GM12878 (cell line): ENCODE measurements around the gene EDN3. TPM values are rescaled to one million over a fixed set of nuclear protein-coding genes. Genes with fewer than 3 reads are reported as not detected.

Experiments
- ATAC-seq: fragments of 200-7000 bp; cut with Tn5 transposase; 3 replicates; pipeline ENCODE4 v1.9.1; 2020; ENCODE audit warnings: mild to moderate bottlenecking, moderate library complexity
- BruUV-seq: library from RNA; stranded (reverse); fragments of 400-500 nt; replicated peaks from 2 replicates; lab custom pipeline; 2021; lab: Mats Ljungman, UMichigan
- CTCF ChIA-PET: fragments of 300-600 bp; sonication (Branson Sonifier 250); formaldehyde crosslinking; extraction: SDS; loops from one replicate; lab custom pipeline; 2021; ENCODE audit warnings: inconsistent platforms; lab: Yijun Ruan, JAX
- POLR2A ChIA-PET: fragments of 350-600 bp; formaldehyde crosslinking; extraction: SDS; loops from one replicate; lab custom pipeline; 2021; ENCODE audit warnings: inconsistent platforms; lab: Charles Lee
- RAD21 ChIA-PET: fragments of 300-600 bp; sonication (Branson Sonifier 250); formaldehyde crosslinking; loops from one replicate; lab custom pipeline; 2023; ENCODE audit warnings: antibody characterized with exemption; ENCODE audit not compliant: unreplicated experiment; lab: Charles Lee
- SMC1A ChIA-PET: fragments of 300-600 bp; sonication (Branson Sonifier 250); formaldehyde crosslinking; loops from one replicate; lab custom pipeline; 2023; ENCODE audit not compliant: unreplicated experiment, uncharacterized antibody; lab: Charles Lee
- DNase-seq: peaks from one replicate; pipeline ENCODE4 v3.0.0-alpha.2; 2011; ENCODE audit warnings: low read depth, low spot score
- FAIRE-seq: peaks from 3 replicates; lab custom pipeline; 2011; peaks lifted over from hg19 to GRCh38; lab: Jason Lieb, UNC
- H2AFZ ChIP-seq: 2 replicates; pipeline ENCODE4 v1.6.0; 2011; ENCODE audit warnings: low read depth, low read length, control low read depth; ENCODE audit not compliant: control insufficient read depth
- H3K27ac ChIP-seq: 2 replicates; pipeline ENCODE4 v1.5.1; 2011; ENCODE audit warnings: control low read depth; ENCODE audit not compliant: control insufficient read depth, insufficient read depth
- H3K27me3 ChIP-seq, 2 experiments: replicated peaks in 1 of 2; 2 replicates each; pipeline versions ENCODE4 v1.6.0 to v1.6.1; 2011; ENCODE audit warnings: low read length in 1 of 2; ENCODE audit not compliant: control insufficient read depth in 2 of 2, insufficient read depth in 2 of 2
- H3K36me3 ChIP-seq, 2 experiments: 2 replicates each; pipeline ENCODE4 v1.5.1; 2011; ENCODE audit warnings: low read length in 1 of 2; ENCODE audit not compliant: control insufficient read depth in 2 of 2, insufficient read depth in 2 of 2
- H3K4me1 ChIP-seq: 2 replicates; pipeline ENCODE4 v1.6.1; 2011; ENCODE audit warnings: mild to moderate bottlenecking, low read length, moderate library complexity, mixed read lengths; ENCODE audit not compliant: control insufficient read depth, insufficient read depth
- H3K4me2 ChIP-seq: 2 replicates; pipeline ENCODE4 v1.6.0; 2011; ENCODE audit warnings: control low read depth; ENCODE audit not compliant: control insufficient read depth, insufficient read depth
- H3K4me3 ChIP-seq: fragments of 200-600 bp; sonication (generic); 2 replicates; pipeline ENCODE4 v1.5.1; 2016
- H3K79me2 ChIP-seq: 2 replicates; pipeline ENCODE4 v1.6.0; 2011; ENCODE audit warnings: low read length; ENCODE audit not compliant: control insufficient read depth, insufficient read depth
- H3K9ac ChIP-seq: 2 replicates; pipeline ENCODE4 v1.8.0; 2011; ENCODE audit warnings: low read length, control low read depth, mixed read lengths; ENCODE audit not compliant: control insufficient read depth, insufficient read depth
- H3K9me3 ChIP-seq: replicated peaks from 3 replicates; pipeline ENCODE4 v1.5.1; 2011; ENCODE audit warnings: mild to moderate bottlenecking, low read length; ENCODE audit not compliant: control insufficient read depth, insufficient read depth
- H4K20me1 ChIP-seq: 2 replicates; pipeline ENCODE4 v1.6.0; 2011; ENCODE audit not compliant: control insufficient read depth, insufficient read depth
- BHLHE40 ChIP-seq, 2 experiments: fragments of 450-650 bp in 1 of 2; IDR thresholded peaks; 2 replicates each; pipeline ENCODE4 v1.6.1; 2011 to 2017; ENCODE audit warnings: low read depth in 2 of 2, borderline replicate concordance in 1 of 2, improper control_type of control experiment in 1 of 2, low read length in 1 of 2, mild to moderate bottlenecking in 1 of 2
- CHD2 ChIP-seq: IDR thresholded peaks from 2 replicates; pipeline ENCODE4 v1.6.1; 2011; ENCODE audit warnings: low read depth, low read length, improper control_type of control experiment, borderline replicate concordance
- IRF4 ChIP-seq: IDR thresholded peaks from 2 replicates; pipeline ENCODE4 v1.6.1; 2011; ENCODE audit warnings: low read depth, low read length
- KLF5 ChIP-seq: fragments of 450-650 bp; IDR thresholded peaks from 2 replicates; pipeline ENCODE4 v1.6.1; 2014; ENCODE audit warnings: mild to moderate bottlenecking; ENCODE audit not compliant: partially characterized antibody
- MYB ChIP-seq: fragments of 150-350 bp; IDR thresholded peaks from 2 replicates; pipeline ENCODE4 v1.6.1; 2014; ENCODE audit warnings: mild to moderate bottlenecking, low read depth, low read length, borderline replicate concordance
- RAD51 ChIP-seq: fragments of 450-650 bp; IDR thresholded peaks from 2 replicates; pipeline ENCODE4 v1.6.1; 2016; ENCODE audit warnings: moderate library complexity, mild to moderate bottlenecking, inconsistent platforms
- RUNX3 ChIP-seq: IDR thresholded peaks from 2 replicates; pipeline ENCODE4 v1.6.1; 2012; ENCODE audit warnings: low read length, inconsistent platforms
- STAT1 ChIP-seq: fragments of 450-650 bp; conservative IDR thresholded peaks from 2 replicates; pipeline ENCODE4 v1.6.1; 2014; ENCODE audit warnings: antibody characterized with exemption, mild to moderate bottlenecking
- TARDBP ChIP-seq: IDR thresholded peaks from 2 replicates; pipeline ENCODE4 v1.6.1; 2016; ENCODE audit warnings: borderline replicate concordance
- YY1 ChIP-seq: IDR thresholded peaks from 2 replicates; pipeline ENCODE4 v1.6.1; 2011; ENCODE audit warnings: low read depth, mild to moderate bottlenecking, low read length
- WGBS: methylation state at CpG from one replicate; pipeline ENCODE4 v1.1.6; 2016; ENCODE audit warnings: low lambda C conversion rate; ENCODE audit not compliant: insufficient replicate concordance, insufficient coverage; ENCODE audit errors: missing lambda C conversion rate; 5-methylcytosine and 5-hydroxymethylcytosine counted together
- in situ Hi-C: fragments of 300-500 bp; cut with MboI; formaldehyde crosslinking; loops from 9 replicates; pipeline ENCODE4 v1.14.3; 2018; ENCODE audit warnings: mixed read lengths
- intact Hi-C: fragments of 100-400 bp; cut with micrococcal nuclease; formaldehyde crosslinking; loops from one replicate; pipeline ENCODE4 v1.14.2; 2022; ENCODE audit not compliant: unreplicated experiment
- polyA plus RNA-seq, 11 experiments: library from polyadenylated mRNA; depleted of rRNA in 4 of 11; unstranded in 6 of 11; stranded (reverse) in 5 of 11; fragments of >200 nt; fragmentation: Nextera tagmentation in 4 of 11; fragmentation: Illumina TruSeq in 1 of 11; extraction: Ambion mirVana in 4 of 11; extraction: Trizol in 1 of 11; gene quantifications; 1 replicate in 1 of 11; 2 replicates in 10 of 11; pipeline versions ENCODE4 v1.2.1 to v1.2.3, GENCODE V29; 2011 to 2016; ENCODE audit warnings: inconsistent platforms in 2 of 11, missing spikeins in 2 of 11, low read depth in 1 of 11
- total RNA-seq, 4 experiments: library from RNA; depleted of rRNA in 3 of 4; stranded (reverse); fragments of >200 nt in 3 of 4; fragmentation: Illumina TruSeq in 1 of 4; extraction: Trizol in 1 of 4; gene quantifications; 2 replicates each; pipeline versions ENCODE4 v1.2.1 to v1.2.3, GENCODE V29; 2013 to 2021
- TF ChIP-seq, protein P1 (sequence below): fragments of 450-650 bp; formaldehyde crosslinking; IDR thresholded peaks from 2 replicates; pipeline ENCODE4 v1.4.0; 2022; ENCODE audit warnings: mild to moderate bottlenecking, moderate library complexity

Gene EDN3
- total and polyA plus RNA-seq, 10 of the 15 experiments (the other 5 are each of a cell fraction or from before 2014, with no cell fraction given): not detected

- Histone ChIP-seq H3K4me1 (no peaks in the 10 kb centered on the region), H4K20me1 (no peaks in the 10 kb centered on the region), H3K4me3 (no peak overlapping the region), H3K36me3 (no peaks in the 10 kb centered on the region)
- SMC1A ChIA-PET: no interaction called here
- RAD21 ChIA-PET: no interaction called here
- no peak for FAIRE-seq
- no TSS peak for BruUV-seq
- in situ Hi-C loops: no loop called here
- TF ChIP-seq RUNX3: no peak
- TF ChIP-seq CHD2: no peak
- TF ChIP-seq STAT1: no peak
- no peak for TF ChIP-seq BHLHE40 (IDR thresholded peaks at IDR 0.05; ENCODE audit: borderline replicate concordance in 1 of 2, low read depth in 2 of 2, low read length in 1 of 2)
- no peak for TF ChIP-seq MYB
- TF ChIP-seq IRF4: no peak
- TF ChIP-seq, protein P1, sequence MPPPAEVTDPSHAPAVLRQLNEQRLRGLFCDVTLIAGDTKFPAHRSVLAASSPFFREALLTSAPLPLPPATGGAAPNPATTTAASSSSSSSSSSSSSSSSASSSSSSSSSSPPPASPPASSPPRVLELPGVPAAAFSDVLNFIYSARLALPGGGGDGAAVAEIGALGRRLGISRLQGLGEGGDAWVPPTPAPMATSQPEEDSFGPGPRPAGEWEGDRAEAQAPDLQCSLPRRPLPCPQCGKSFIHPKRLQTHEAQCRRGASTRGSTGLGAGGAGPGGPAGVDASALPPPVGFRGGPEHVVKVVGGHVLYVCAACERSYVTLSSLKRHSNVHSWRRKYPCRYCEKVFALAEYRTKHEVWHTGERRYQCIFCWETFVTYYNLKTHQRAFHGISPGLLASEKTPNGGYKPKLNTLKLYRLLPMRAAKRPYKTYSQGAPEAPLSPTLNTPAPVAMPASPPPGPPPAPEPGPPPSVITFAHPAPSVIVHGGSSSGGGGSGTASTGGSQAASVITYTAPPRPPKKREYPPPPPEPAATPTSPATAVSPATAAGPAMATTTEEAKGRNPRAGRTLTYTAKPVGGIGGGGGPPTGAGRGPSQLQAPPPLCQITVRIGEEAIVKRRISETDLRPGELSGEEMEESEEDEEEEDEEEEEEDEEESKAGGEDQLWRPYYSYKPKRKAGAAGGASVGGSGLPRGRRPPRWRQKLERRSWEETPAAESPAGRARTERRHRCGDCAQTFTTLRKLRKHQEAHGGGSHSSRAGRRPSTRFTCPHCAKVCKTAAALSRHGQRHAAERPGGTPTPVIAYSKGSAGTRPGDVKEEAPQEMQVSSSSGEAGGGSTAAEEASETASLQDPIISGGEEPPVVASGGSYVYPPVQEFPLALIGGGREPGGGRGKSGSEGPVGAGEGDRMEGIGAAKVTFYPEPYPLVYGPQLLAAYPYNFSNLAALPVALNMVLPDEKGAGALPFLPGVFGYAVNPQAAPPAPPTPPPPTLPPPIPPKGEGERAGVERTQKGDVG: no peak
- TF ChIP-seq YY1: no peak
- TF ChIP-seq KLF5: no peak
- TF ChIP-seq RAD51: no peak
- TF ChIP-seq TARDBP: no peak
- TF ChIP-seq, all 136 proteins: peak for 0
- H2AFZ ChIP-seq: no peak overlapping the region
- H3K27ac ChIP-seq: no peak overlapping the region
- ChIA-PET POLR2A (no interaction called here), CTCF (no interaction called here)
- ATAC-seq: no peak
- 47% methylated on average over 17 of the region's 17 CpGs for WGBS
- H3K9ac ChIP-seq: no peak overlapping the region
- peaks cover 4 to 8% of the 10 kb centered on the region in 2 experiments; a peak in 3 of 4 replicates for H3K27me3 ChIP-seq
- H3K79me2 ChIP-seq: no peaks in the 10 kb centered on the region
- no peak overlapping the region for H3K4me2 ChIP-seq
- H3K9me3 ChIP-seq: no peaks in the 10 kb centered on the region
- DNase-seq: no peak
- intact Hi-C loops: no loop called here
Observed at GRCh38 chr20:59322585-59323454, 22.4 kb downstream of the EDN3 start.
